Liver (tissue), 3 donors: Measurements from ENCODE around the gene ANKRD16.

Experiments
- ATF3 ChIP-seq: IDR thresholded peaks from 2 replicates; pipeline ENCODE4 v1.6.1; 2016; ENCODE audit warnings: antibody characterized with exemption
- CTCF ChIP-seq: fragments of 150-350 bp; IDR thresholded peaks from 2 replicates; pipeline ENCODE4 v1.5.1; 2017; ENCODE audit warnings: improper control_type of control experiment, low read depth, low read length; ENCODE audit not compliant: missing input control
- TAF1 ChIP-seq: conservative IDR thresholded peaks from 2 replicates; pipeline ENCODE4 v1.6.1; 2016; ENCODE audit warnings: antibody characterized with exemption, mild to moderate bottlenecking
- YY1 ChIP-seq: IDR thresholded peaks from 2 replicates; pipeline ENCODE4 v1.6.1; 2016; ENCODE audit warnings: antibody characterized with exemption, mild to moderate bottlenecking
- donor health status: healthy.
- donor health status: healthy.

- TF ChIP-seq CTCF (no peak), TAF1 (no peak), YY1 (no peak), ATF3 (no peak)
Measured at GRCh38 chr10:5892007-5892406, 2.3 kb upstream of the ANKRD16 start.
